Spinal cord (tissue), 10 donors: ENCODE results near the gene ABL1. TPM values are rescaled to one million over a fixed set of nuclear protein-coding genes. Genes with fewer than 3 reads are reported as not detected.

Experiments
- DNase-seq, 6 donors: peaks; one replicate each; pipeline versions ENCODE4 v3.0.0 to v3.0.0-alpha.2; 2013 to 2015; ENCODE audit warnings: low spot score in 6 of 6, low read depth in 4 of 6
- H3K27ac ChIP-seq: one replicate; pipeline ENCODE4 v1.5.1; 2013; ENCODE audit warnings: low read depth, low read length, control low read depth
- H3K27me3 ChIP-seq: one replicate; pipeline ENCODE4 v1.6.1; 2013; ENCODE audit warnings: low read length; ENCODE audit not compliant: control insufficient read depth, insufficient read depth
- H3K36me3 ChIP-seq: one replicate; pipeline ENCODE4 v1.6.1; 2013; ENCODE audit warnings: low read length; ENCODE audit not compliant: control insufficient read depth, insufficient read depth
- H3K4me1 ChIP-seq: one replicate; pipeline ENCODE4 v1.6.1; 2013; ENCODE audit warnings: low read length; ENCODE audit not compliant: control insufficient read depth, insufficient read depth
- H3K4me3 ChIP-seq: one replicate; pipeline ENCODE4 v1.5.1; 2013; ENCODE audit warnings: low read depth, low read length, control low read depth
- H3K9me3 ChIP-seq: one replicate; pipeline ENCODE4 v1.6.1; 2013; ENCODE audit warnings: low read length; ENCODE audit not compliant: control insufficient read depth, insufficient read depth
- WGBS: methylation state at CpG from one replicate; pipeline ENCODE4 v1.1.5; 2013; ENCODE audit warnings: missing lambda C conversion rate; ENCODE audit not compliant: insufficient coverage; 5-methylcytosine and 5-hydroxymethylcytosine counted together
- polyA plus RNA-seq, 2 donors: library from polyadenylated mRNA; unstranded; fragments of 120-200 nt; gene quantifications; one replicate each; pipeline ENCODE4 v1.2.1, GENCODE V29; 2013; ENCODE audit not compliant: insufficient read length in 2 of 2
- total RNA-seq, 2 donors: library from RNA; depleted of rRNA in 1 of 2; stranded (reverse); fragments of 120-200 nt in 1 of 2; fragments of >200 nt in 1 of 2; gene quantifications; one replicate each; pipeline versions ENCODE4 v1.2.3 to v1.2.4, GENCODE V29; 2013 to 2014
- donor health status: healthy.

The ABL1 gene
- total and polyA plus RNA-seq, 4 donors, result 36.6 to 72.7 (median 63.6) TPM

- peaks cover 6% of the 10 kb centered on the region for H3K36me3 ChIP-seq
- H3K27ac ChIP-seq, result no peak overlapping the region
- no peak for DNase-seq
- peaks cover 43% of the 10 kb centered on the region for H3K4me1 ChIP-seq
- no peaks in the 10 kb centered on the region for H3K9me3 ChIP-seq
- no peak overlapping the region for H3K4me3 ChIP-seq
- 55% methylated on average over 21 of the region's 23 CpGs for WGBS
- peaks cover 4% of the 10 kb centered on the region for H3K27me3 ChIP-seq
Measured at GRCh38 chr9:130913599-130914416, 78.8 kb downstream of the ABL1 start.

GRCh38 chr9:130914417-130915095 lies 79.5 kb downstream of the ABL1 start:
- H3K27me3 ChIP-seq, result peaks cover 4% of the 10 kb centered on the region
- peaks cover 5% of the 10 kb centered on the region for H3K36me3 ChIP-seq
- no peak overlapping the region for H3K4me3 ChIP-seq
- H3K27ac ChIP-seq, result no peak overlapping the region
- H3K4me1 ChIP-seq, result peaks cover 50% of the 10 kb centered on the region
- DNase-seq, result no peak
- WGBS, result 88% methylated on average over 24 of the region's 24 CpGs
- no peaks in the 10 kb centered on the region for H3K9me3 ChIP-seq

- Histone ChIP-seq H3K9me3 (no peaks in the 10 kb centered on the region), H3K4me1 (peaks cover 55% of the 10 kb centered on the region), H3K27ac (no peak overlapping the region), H3K4me3 (no peak overlapping the region), H3K36me3 (peaks cover 5% of the 10 kb centered on the region), H3K27me3 (peaks cover 4% of the 10 kb centered on the region)
- WGBS, result 89% methylated on average over 8 of the region's 8 CpGs
- DNase-seq, result no peak
Measured at GRCh38 chr9:130915096-130915447, 80.0 kb downstream of the ABL1 start.

GRCh38 chr9:130917168-130917960 lies 82.3 kb downstream of the ABL1 start:
- no peaks in the 10 kb centered on the region for H3K9me3 ChIP-seq
- 67% methylated on average over 34 of the region's 34 CpGs for WGBS
- no peak overlapping the region for H3K27ac ChIP-seq
- H3K27me3 ChIP-seq, result peaks cover 8% of the 10 kb centered on the region
- peak in 1 of 6 donors; percentile 47 for DNase-seq
- peaks cover 78% of the 10 kb centered on the region for H3K4me1 ChIP-seq
- H3K4me3 ChIP-seq, result no peak overlapping the region
- H3K36me3 ChIP-seq, result no peaks in the 10 kb centered on the region

GRCh38 chr9:130918101-130918825 lies 83.2 kb downstream of the ABL1 start:
- no peaks in the 10 kb centered on the region for H3K9me3 ChIP-seq
- 66% methylated on average over 9 of the region's 9 CpGs for WGBS
- no peak overlapping the region for H3K4me3 ChIP-seq

GRCh38 chr9:130918826-130919558 lies 83.9 kb downstream of the ABL1 start:
- DNase-seq, result peak in 2 of 6 donors; percentile 70 to 87
- H3K36me3 ChIP-seq, result peaks cover 6% of the 10 kb centered on the region
- H3K4me1 ChIP-seq, result peaks cover 62% of the 10 kb centered on the region
- WGBS, result 53% methylated on average over 33 of the region's 33 CpGs
- H3K4me3 ChIP-seq, result no peak overlapping the region
- H3K9me3 ChIP-seq, result no peaks in the 10 kb centered on the region
- H3K27ac ChIP-seq, result no peak overlapping the region
- H3K27me3 ChIP-seq, result peaks cover 4% of the 10 kb centered on the region

More at GRCh38 chr9:130918101-130918825, 83.2 kb downstream of the ABL1 start:
- H3K4me1 ChIP-seq, result peaks cover 69% of the 10 kb centered on the region
- no peak overlapping the region for H3K27ac ChIP-seq
- H3K36me3 ChIP-seq, result no peaks in the 10 kb centered on the region
- DNase-seq, result no peak
- H3K27me3 ChIP-seq, result peaks cover 8% of the 10 kb centered on the region

GRCh38 chr9:130919559-130920145 lies 84.6 kb downstream of the ABL1 start:
- peaks cover 4% of the 10 kb centered on the region for H3K27me3 ChIP-seq
- no peak for DNase-seq
- peaks cover 7% of the 10 kb centered on the region for H3K36me3 ChIP-seq

GRCh38 chr9:130920233-130920632 lies 85.2 kb downstream of the ABL1 start:
- H3K4me3 ChIP-seq, result no peak overlapping the region
- no peak for DNase-seq
- peaks cover 55% of the 10 kb centered on the region for H3K4me1 ChIP-seq
- H3K27ac ChIP-seq, result no peak overlapping the region
- WGBS, result 94% methylated on average over 6 of the region's 8 CpGs
- H3K36me3 ChIP-seq, result peaks cover 7% of the 10 kb centered on the region
- H3K9me3 ChIP-seq, result no peaks in the 10 kb centered on the region
- H3K27me3 ChIP-seq, result peaks cover 4% of the 10 kb centered on the region

More at GRCh38 chr9:130919559-130920145, 84.6 kb downstream of the ABL1 start:
- 88% methylated on average over 14 of the region's 14 CpGs for WGBS
- Histone ChIP-seq H3K4me1 (peaks cover 56% of the 10 kb centered on the region), H3K27ac (no peak overlapping the region), H3K9me3 (no peaks in the 10 kb centered on the region), H3K4me3 (no peak overlapping the region)
